Iris pigment epithelial cell (primary cell): ENCODE measurements around the gene SCFD2.
A peak's percentile ranks its signal among the peaks of the same experiment; 100 is the strongest.

Experiments used
- DNase-seq: peaks from one replicate; pipeline ENCODE4 v3.0.0-alpha.2; 2011; ENCODE audit warnings: low read depth

Gene SCFD2

DNA sequence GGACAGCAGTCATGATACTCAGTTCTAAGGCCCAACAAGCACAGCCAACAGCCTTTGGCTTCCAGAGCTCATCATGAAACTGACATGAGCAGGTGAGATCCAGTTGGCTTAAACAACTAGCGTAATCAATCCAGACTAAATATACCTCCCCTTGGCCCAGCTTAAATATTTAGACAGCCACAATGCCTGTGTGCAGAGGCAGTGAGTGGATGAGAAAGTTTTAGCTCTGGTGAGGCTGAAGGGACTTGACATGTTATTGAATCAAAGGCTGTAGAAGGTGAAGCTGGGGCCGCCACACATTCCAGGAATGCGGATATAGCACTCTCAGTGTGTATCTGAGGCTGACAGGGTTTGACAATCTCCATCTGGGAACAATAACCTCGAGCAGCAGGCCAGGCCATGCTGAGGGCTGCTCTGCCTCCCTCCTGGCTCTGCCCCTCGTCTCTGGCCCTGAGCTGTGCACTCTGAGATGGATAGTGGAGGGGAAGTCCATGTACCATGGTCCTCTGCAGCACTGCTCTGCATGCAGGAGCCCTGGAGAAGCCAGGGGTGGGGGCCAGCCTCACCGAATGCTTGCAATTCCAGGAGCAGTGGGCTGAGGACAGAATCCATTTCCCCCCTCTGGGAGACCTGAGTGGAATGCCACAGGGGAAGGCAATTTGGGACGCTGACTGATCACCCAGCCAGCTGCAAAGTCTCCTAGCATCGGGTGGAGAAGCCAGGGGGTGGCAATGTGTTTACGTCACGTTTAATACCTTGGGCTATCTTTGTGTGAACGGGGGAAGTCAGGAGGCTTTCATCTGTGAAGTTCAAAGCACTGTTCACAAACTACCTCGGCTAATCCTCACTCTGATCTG lies 541.0 kb downstream of the SCFD2 start:
- DNase-seq = peak; percentile 59

DNA sequence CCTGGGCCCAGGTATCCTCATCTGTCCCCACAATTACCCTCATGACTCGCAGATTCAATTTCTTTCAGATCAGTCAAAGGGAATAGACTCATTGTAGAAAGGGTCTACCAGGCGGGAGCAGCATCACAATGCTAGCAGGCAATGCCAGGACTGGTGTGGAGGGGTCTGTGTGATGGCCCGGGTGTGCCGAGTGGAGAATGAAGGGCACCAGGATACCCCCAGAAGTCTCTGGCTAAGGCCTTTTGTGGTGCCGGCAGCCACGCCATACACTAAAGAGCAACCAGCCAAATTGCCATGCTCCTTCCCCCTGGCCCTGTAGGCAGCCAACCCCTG lies 541.6 kb downstream of the SCFD2 start:
- no peak for DNase-seq

DNA sequence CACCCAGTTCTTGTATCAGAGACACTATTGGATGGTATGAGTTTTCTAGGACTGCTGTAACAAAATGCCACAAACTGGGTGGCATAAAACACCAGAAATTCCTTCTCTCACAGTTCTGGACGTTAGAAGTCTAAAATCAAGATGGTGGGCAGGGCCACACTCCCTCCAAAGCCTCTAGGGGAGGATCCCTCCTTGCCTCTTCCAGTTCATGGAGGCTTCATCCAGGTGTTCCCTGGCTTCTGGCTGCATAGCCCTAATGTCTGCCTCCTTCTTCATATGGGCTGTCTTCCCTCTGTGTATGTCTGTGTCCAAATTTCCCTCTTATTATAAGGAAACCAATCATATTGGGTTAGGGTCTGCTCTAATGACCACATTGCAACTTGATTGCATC lies 542.2 kb downstream of the SCFD2 start:
- no peak for DNase-seq
